HG02973 (cell line): ENCODE measurements around the gene CD52.

Experiments used
- ATAC-seq: cut with Tn5 transposase; IDR thresholded peaks from one replicate; pipeline ENCODE4 v1.9.1; 2021; ENCODE audit warnings: moderate library complexity; ENCODE audit not compliant: unreplicated experiment

Gene CD52

GRCh38 chr1:26317612-26318337 is at the start of gene CD52:
TSS of gene CD52 (plus strand) at chr1:26317958. CDS start at chr1:26318018, 60 bp downstream.
- ATAC-seq, result no peak

- ATAC-seq, result no peak
These were observed 49.2 kb upstream of the CD52 start for GRCh38 chr1:26268290-26269197.

GRCh38 chr1:26269198-26269550 is 48.6 kb upstream of the CD52 start:
- no peak for ATAC-seq

GRCh38 chr1:26274801-26275425 is 42.8 kb upstream of the CD52 start:
- ATAC-seq, result no peak

GRCh38 chr1:26275580-26276431 is 42.0 kb upstream of the CD52 start:
- peak; percentile 33 for ATAC-seq

GRCh38 chr1:26276432-26276838 is 41.3 kb upstream of the CD52 start:
- no peak for ATAC-seq

- ATAC-seq, result no peak
These were observed 40.5 kb upstream of the CD52 start for GRCh38 chr1:26277261-26277661.

- no peak for ATAC-seq
These were observed 40.0 kb upstream of the CD52 start for GRCh38 chr1:26277719-26278118.

GRCh38 chr1:26278303-26278702 is 39.5 kb upstream of the CD52 start:
- no peak for ATAC-seq

- no peak for ATAC-seq
These were observed 38.9 kb upstream of the CD52 start for GRCh38 chr1:26278724-26279455.

- ATAC-seq, result peak; percentile 41
These were observed 38.1 kb upstream of the CD52 start, which contains the start of gene SH3BGRL3 for GRCh38 chr1:26279456-26280332. TSS of gene SH3BGRL3 (plus strand) at chr1:26280086. CDS start at chr1:26280156, 70 bp downstream.

GRCh38 chr1:26280333-26281042 is 37.3 kb upstream of the CD52 start:
- ATAC-seq, result no peak

- ATAC-seq, result no peak
These were observed 36.4 kb upstream of the CD52 start for GRCh38 chr1:26281091-26281958.

GRCh38 chr1:26281971-26282370 is 35.8 kb upstream of the CD52 start:
- ATAC-seq, result no peak

GRCh38 chr1:26282401-26282918 is 35.3 kb upstream of the CD52 start:
- ATAC-seq, result no peak

- no peak for ATAC-seq
These were observed 34.4 kb upstream of the CD52 start for GRCh38 chr1:26283279-26283853.
